NCI-H2196 (cell line): ENCODE results near the gene CMIP.

Experiments
- DNase-seq: peaks from one replicate; lab custom pipeline; 2025; ENCODE audit not compliant: unreplicated experiment; lab: John Stamatoyannopoulos, UW

Gene CMIP

DNA sequence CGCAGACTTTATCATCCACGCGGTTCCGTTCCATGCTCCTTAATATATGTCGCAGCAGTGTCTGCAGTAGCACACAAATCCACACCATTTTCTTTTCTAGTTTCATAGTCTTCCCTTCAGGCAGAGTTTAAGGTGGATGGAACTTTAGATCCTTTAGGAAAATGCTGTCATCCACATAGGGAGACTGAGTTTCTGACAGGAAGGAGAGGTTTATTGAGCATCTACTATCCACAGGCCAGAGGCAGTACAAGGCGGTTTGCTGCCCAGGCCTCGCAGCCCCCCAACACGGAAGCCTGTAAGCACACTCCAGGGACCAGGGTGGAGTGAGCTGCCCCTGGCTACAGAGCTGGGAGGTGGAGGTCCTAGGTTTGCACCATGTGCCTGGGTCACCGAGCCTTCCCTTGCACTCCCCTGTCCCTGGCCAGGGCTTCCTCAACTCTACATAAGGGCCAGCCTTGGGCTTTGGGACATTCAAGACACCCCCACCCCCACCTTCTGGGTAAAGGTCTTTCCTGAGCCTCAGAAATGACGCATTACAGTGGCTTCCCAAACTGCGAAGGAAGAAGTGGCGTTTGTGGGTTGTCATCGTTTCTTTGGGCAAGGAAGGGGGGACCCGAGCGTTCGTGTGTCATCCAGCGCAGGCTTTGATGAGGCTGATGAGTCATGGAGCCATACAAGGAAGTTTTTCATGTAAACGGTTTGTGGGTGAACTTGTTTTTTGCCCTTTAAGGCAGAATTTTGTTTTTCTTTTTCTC lies 188.0 kb downstream of the CMIP start:
- no peak for DNase-seq

DNA sequence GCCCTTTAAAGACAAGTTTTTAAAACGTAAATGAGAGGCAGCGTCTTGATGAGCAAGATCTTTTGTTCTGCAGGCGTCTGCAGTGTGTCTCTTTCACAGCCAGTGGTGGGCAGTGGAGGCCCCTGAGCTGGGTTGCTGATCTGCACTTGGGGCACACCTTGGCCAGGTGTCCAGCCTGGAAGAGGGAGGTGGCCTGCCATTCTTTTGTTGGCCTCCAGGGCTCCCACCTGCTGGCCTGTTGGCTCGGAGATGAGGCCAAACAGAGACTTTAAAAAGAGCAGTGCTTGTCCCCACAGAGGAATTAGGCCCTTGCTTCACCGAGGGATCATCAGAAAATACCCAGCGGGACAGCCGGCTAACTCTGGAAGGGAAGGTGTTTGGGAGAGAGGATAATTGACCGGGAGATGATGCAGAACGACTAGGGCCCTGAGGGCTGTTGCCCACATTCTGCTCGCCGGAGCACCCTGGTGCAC lies 188.6 kb downstream of the CMIP start:
- DNase-seq: no peak

- DNase-seq: no peak
These were observed 189.2 kb downstream of the CMIP start for GRCh38 chr16:81633680-81634379.

DNA sequence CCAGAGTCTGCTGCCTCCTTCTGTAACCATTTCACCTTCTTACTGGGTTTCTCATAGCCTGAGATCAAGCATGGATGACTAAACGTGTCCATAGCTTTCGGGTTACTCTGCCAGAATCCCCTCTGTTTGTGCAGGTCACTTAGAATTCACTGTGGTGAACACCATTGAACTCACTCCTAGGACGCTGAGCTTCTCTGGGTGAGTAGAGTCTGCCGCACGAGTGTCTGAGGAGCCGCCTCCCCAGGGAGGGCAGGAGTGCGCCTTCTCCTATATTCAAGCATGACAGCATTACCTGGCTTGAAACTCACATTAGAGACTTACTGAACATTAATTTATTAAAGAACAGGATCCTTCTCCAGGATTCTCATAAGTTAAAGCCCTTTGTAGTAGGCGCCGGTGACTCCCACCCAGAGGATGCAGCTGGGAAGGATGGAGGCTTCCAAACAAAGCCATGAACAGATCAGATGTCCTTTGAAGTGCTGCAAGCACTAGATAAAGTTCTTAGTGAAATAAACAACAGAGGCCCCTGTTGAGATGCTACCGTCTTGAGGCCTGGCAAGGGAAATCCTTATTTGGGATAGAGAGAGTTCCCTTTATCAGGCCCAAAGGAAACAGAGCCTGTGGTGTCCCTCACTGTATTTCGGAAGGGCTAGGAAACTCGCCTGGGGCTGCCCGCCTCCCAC lies 189.9 kb downstream of the CMIP start:
- no peak for DNase-seq

DNA sequence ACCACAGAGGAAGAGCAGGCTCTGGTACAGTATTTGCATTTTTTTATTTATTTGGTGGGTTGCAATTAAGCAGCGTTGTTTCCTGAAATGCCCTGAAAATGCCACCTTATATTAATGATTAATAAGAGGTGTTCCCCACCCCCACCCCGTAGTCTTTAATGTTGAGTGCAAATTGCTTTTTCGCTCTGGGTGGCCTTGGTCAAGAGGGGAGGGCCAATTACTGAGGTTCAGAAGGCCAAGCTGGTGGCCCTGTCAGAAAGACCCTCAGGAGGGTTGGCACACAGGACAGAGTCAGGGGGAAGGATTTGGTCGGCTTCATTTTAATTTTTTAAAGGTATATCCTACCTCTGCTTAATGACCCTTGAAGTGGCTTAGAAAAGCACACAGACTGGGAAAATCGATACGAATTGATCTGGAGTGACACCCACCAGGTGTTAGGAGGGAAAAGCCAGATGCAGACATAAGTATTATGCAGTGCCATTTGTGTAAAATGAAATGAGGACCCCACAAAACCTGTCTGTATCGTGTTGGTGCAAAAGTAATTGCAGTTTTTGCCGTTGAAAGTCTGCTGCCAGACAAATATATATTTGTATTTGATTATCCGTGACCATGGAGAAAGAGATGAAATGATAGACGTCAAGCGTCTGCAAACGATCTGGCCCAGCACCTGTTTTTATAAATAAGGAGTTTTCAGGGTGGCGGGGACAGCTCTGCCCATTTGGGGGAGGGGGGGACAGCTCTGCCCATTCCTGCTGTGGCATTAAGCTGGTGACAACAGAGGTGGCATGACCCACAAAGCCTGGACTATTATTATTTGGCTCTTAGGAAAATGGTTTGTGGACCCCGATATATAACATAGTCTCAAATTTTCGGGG lies 190.7 kb downstream of the CMIP start:
- DNase-seq: no peak

GRCh38 chr16:81636298-81636993 lies 191.8 kb downstream of the CMIP start:
- no peak for DNase-seq

GRCh38 chr16:81637336-81638235 lies 193.0 kb downstream of the CMIP start:
- DNase-seq: no peak

DNA sequence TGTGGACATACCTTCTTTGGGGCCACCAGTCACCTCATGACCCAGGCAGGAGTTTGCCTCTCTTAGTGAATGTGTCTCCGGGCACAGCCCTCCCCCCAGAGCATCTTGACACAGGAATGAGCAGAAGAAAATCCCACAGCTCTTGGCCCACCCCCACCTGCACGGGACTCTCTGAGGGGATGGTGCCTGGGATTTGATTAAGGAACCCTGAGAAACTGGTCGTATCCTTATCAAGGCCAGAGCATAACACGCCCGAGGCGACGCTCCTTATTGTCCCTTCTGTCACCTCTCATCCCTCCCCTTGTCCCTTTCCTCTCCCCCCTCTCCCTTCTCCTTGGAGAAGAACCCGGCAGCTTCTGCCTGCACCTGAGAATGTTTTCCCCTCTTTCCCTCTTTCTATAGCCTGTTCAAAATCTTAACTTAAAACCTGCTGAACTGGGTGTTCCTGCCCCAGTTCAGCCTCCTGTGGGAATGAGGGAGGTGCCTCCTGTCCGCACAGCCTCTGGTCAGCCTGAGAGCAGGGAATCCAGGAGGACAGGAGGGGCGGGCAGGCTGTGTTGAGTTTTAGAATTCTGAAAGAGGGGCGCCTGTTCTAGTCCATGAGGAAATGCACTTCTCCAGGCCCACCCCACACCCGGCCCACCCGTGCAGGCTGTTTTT lies 193.8 kb downstream of the CMIP start:
- no peak for DNase-seq

DNA sequence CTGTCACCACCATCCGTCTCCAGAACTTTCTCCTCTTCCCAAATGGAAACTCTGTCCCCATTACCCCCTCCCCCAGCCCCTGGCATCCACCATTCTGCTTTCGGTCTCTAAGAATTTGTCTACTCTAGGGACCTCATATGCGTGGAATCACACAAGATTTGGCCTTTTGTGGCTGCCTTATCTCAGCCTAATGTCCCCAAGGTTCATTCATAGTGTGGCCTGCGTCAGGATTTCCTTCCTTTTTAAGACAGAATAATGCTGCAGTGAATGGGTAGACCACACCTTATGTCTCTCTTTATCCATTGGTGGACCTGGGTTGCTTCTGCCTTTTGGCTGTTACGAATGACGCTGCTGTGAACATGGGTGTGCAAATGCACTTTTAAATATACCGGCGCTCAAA lies 194.7 kb downstream of the CMIP start:
- no peak for DNase-seq

GRCh38 chr16:81639931-81640680 lies 195.5 kb downstream of the CMIP start:
- no peak for DNase-seq

GRCh38 chr16:81640681-81641070 lies 196.1 kb downstream of the CMIP start:
- DNase-seq: no peak

- peak; percentile 48 for DNase-seq
These were observed 196.9 kb downstream of the CMIP start for GRCh38 chr16:81641395-81642106.

DNA sequence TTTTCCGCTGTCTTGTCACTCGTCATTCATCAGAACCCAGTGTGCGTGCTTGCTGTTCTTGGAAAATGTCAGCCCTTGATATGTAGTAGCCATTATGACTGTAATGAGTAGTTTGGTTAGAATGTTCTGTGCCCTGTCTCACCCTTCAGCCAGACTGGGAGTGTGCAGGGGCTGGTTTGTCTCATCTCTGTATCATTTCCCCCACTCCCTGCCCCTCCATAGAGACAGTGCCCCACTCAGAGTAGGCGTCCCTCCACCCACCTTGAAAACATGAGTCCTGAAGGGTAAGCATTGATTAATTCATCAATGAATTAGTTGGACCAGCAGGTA lies 197.5 kb downstream of the CMIP start:
- no peak for DNase-seq

- DNase-seq: no peak
These were observed 198.3 kb downstream of the CMIP start for GRCh38 chr16:81642943-81643342.

DNA sequence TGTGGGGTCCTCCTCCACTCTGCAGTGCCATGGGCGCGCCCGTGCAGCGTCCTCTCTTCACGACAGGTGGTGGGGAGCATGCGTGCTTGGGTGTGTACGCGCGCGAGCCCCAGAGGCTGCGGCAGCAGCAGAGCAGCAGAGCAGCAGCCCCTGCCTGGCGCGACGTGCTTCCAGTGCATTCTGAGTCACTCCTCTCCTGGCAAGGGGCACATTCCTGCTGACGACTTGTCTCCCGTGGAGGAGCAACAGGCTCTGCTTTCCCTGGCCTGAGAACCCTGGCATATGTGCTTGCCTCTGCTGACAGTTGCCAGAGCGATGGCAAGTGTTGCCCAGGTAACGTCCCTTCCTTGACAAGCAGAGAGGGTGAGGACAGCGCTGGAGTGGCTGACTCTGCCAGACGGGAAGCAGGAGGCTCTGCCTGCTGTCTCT lies 200.7 kb downstream of the CMIP start:
- peak; percentile 40 for DNase-seq

- DNase-seq: no peak
These were observed 201.3 kb downstream of the CMIP start for GRCh38 chr16:81645925-81646324.

DNA sequence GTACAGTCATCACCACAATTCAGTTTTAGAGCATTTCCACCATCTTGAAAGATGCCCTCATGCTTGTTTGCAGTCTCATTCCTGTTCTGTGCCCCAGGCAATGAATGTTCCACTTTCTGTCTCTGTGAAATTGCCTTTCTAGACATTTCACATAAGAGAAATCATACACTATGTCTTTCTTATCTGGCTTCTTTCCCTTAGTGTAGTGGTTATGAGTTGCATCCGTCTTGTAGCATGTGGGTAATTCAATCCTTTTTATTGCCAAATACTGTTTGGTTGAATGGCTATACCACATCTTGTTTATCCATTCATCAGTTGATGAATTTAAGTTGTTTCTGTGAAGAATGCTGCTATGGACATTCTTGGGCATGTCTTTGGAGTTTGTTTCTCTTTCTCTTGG lies 202.0 kb downstream of the CMIP start:
- DNase-seq: no peak

- no peak for DNase-seq
These were observed 202.9 kb downstream of the CMIP start for GRCh38 chr16:81647527-81647926.
